Measurements from ENCODE around the gene MYOD1.

Gene MYOD1

DNA sequence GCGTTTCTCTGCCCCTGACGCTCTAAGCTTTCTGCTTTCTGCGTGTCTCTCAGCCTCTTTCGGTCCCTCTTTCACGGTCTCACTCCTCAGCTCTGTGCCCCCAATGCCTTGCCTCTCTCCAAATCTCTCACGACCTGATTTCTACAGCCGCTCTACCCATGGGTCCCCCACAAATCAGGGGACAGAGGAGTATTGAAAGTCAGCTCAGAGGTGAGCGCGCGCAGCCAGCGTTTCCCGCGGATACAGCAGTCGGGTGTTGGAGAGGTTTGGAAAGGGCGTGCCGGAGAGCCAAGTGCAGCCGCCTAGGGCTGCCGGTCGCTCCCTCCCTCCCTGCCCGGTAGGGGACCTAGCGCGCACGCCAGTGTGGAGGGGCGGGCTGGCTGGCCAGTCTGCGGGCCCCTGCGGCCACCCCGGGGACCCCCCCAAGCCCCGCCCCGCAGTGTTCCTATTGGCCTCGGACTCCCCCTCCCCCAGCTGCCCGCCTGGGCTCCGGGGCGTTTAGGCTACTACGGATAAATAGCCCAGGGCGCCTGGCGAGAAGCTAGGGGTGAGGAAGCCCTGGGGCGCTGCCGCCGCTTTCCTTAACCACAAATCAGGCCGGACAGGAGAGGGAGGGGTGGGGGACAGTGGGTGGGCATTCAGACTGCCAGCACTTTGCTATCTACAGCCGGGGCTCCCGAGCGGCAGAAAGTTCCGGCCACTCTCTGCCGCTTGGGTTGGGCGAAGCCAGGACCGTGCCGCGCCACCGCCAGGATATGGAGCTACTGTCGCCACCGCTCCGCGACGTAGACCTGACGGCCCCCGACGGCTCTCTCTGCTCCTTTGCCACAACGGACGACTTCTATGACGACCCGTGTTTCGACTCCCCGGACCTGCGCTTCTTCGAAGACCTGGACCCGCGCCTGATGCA is at the start of gene MYOD1:
MYOD1 (plus strand) TSS at position 544 of the 910 bp plus-strand sequence; CDS start at position 756, 212 bp downstream.
- DNase-seq (ENCODE audit: low read depth, low spot score): no peak

DNA sequence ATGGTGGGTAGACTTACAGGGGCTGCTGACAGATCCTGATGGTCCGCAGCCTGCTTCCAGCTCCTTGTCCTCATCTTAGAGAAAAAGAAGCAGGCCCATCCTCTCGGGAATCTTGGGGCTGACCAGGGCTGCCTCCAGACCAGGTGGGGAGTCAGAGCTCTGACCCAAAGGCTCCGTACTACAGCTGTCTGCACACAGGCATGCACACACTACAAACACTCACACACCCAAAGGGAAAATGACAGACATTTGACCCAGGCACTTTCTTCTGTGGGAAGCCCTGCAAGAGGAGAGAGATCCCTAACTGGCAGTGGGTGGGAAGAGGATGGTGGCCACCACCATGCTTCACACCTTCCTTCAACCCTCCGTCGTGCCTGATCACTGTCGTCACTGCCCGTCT is 46.9 kb upstream of the MYOD1 start:
- no peak for DNase-seq (ENCODE audit: low read depth, low spot score)

DNA sequence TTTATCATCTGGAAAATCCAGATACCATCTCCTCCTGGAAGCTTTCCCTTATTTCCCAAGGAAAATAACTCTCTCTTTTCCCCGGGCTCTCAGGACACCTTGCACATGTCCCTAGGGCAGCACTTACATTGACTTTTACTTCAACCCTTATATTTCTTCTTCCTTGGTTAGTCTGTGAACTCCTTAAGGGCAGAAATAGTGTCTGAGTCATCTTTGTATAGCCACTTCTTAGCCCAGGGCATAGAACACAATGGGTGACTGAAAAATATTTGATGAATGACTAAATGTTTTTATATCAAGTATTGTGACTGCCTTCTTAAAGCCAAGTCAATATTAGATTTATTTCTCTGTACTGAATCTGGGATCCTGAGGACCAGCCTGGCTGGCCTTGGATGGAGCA is 45.4 kb upstream of the MYOD1 start:
- no peak for DNase-seq (ENCODE audit: low read depth, low spot score)

DNA sequence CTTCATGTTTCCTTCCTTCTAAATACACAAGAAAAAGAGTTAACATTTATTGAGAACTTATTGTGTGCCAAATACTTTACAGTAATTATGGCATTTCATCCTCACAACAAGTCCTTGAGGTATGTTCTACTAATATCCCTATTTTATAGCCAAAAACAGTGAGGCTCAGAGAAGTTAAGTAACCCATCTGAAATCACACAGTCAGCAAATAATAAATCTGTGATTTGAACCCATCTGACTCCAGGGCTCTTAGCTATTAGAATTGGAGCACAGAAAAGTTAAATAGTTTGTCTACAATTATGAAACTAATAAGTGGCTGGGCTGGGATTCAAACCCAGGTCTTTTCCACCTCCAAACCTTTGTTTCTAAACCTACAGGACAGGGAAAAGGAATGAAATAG is 36.5 kb upstream of the MYOD1 start:
- DNase-seq (ENCODE audit: low read depth, low spot score): no peak

DNA sequence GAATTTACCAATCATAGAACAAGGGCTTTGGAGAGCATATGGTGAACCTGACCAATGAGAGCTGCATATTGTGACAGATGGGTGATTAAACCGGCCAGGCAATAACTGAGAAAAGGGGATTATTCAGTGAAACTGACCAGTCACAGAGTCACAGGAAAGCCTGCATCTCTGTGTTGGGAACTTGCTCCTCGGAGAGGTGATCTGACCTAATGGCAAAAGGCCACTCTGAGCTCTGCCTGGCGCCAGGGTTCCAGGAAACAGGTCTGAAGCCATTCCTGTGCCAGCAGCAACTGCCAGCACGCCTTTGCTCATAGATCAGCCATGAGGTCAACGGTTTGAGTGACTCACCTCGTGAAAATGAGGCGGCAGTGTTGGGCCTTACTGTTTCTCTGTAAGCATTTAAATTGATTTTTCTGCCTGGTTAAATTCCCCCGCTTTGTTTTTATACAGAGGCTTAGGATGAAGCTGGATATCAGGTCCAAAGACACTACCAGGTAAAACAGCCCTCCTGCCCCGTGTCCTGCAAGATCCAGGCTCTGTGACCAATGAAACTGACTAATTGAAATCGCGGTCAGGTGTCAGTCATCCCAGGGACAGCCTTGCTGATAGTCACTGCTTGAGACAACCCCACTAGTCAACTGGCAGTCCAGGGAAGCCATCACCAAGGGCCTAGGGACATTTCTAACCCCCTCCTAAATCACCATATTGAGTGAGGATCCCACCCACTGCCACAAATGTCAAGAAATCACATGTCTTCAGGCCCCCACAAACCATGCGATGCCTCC is 35.8 kb upstream of the MYOD1 start:
- DNase-seq (ENCODE audit: low read depth, low spot score): no peak

DNA sequence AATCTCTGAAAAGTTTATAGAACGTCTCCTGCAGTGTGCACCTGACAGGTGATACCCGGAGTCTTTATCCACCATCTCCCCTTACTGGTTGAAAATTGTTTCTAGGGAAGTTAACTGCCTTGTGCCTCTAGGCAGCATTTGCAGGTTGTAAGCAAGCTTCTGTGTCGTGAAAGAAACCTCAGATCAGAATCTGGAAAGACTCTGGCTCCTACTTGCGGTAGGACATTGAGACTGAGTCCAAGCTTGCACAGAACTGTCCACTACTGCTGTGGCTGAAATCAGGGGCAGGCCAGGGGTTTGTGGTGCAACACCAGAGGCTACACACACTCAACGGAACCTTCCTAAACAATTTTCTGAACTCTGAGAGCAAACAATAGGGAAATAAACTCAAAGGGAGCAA is 34.8 kb upstream of the MYOD1 start:
- no peak for DNase-seq (ENCODE audit: low read depth, low spot score)

DNA sequence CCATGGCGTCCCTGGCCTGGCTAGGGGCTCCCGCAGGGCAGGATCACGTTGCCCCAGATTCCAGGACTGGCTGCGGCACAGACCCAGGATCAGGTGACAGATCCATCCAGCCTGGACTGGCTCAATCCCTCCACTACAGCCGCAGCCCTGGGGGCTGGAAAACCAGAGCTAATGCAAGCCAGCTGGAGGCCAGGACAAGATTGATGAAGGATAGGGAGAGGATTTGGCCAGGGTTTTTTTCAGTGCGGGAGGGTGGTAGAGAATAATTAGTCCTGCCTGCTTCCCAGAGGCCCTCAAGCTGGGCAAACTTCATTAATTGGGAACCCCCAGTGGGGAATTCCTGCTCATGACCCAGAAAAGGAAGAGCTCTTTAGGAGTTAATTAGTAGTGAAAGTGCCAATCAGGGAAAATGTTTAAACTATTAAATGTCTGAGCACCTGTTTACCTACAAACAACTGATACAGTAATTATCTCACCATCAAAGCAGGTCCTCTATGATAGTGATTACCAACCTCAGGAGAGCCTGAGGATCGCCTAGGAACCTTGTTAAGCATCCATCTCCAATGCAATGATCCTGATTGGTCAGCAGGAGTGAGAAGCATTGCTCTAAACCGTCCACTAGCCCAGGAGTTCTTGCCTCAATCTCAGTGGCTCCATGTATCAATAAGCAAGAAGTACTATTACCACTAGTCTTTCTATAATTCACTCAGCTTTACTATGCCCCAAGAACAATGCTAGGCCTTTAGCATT is 33.0 kb upstream of the MYOD1 start:
- no peak for DNase-seq (ENCODE audit: low read depth, low spot score)

DNA sequence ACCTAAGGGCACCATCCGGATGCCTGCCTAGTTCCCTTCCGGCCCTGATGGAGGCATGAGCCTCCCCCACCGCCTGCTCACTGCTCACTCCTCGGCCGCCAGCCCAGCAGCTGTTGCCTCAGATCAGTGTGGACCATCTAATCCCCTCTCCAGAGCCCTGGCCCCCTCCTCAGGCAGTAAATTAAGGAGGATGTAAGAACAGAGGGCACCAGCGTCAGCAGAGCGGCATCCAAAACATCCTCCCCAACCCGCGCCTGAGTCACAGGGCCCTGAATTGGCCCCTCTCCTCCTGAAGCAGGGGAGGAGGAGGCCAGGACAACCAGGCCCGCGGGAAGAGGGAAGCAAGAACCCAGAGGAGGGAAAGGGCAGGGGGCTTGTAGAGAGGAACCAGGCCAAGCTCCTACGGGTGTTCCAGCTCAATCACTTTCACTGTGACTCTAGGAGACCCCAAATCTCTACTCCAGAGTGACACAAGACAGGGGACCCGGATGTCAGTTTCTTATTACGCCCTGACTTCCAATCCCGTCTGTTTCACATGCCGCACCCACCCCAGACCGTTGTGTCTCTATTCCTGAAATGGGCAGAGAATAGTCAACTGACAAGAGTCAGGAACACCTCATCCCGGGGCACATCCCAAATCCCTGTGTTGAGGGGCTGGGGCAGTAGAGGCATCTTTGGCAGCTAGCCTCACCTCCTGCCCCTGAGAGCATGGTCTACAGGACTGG is 31.3 kb upstream of the MYOD1 start:
- DNase-seq (ENCODE audit: low read depth, low spot score): no peak

DNA sequence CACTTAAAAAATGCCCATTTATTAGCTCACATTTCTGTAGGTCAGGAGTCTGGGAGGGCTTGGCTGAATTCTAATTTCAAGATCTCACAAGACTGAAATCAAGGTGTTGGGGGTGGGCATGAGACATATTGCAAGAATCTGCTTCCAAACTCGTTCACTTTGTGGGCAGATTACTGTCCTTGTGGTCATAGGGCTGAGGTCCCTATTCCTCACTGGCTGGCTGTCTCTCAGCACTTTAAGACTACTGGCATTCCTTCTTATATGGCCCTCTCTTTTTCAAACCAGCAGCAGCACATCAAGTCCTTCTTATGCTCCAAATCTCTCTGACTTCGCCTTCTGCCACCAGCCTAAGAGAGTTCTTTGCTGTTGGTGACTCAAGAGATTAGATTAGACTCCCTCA is 27.8 kb upstream of the MYOD1 start:
- no peak for DNase-seq (ENCODE audit: low read depth, low spot score)

DNA sequence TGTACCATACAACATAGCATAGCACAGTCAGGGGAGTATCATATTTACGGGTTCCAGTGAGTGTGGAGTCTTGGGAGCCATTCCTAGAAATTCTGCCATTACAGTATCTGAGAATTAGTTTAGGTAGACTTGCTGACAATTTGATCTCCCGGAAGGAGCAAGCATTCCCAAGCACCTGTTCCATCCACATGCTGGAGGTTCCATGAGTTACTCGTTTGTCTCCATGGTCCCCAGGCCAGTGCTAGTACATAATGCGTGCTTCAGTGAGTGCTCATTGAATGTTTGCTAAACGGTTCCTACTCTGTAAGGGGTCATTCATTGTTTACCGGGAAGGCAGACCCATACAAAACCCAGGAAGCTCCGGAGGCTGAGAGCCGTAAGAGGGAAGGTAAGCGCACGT is 27.4 kb upstream of the MYOD1 start:
- no peak for DNase-seq (ENCODE audit: low read depth, low spot score)

DNA sequence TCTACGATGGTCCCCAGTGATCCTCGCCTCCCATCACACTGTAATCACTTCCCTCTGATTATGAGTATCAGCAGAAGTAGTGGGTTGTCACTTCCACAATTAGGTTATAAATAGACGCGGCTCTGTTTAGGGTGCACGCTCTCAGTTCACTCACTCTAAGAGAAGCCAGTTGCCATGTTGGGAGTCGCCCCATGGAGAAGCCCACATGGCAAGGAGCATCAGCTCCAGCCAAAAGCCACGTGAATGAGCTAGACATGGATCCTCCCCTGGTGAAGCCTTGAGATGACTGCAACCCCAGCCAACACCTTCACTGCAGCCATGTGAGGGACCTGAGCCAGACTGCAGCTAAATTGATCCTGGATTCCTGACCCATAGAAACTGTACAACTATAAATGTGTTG is 26.4 kb upstream of the MYOD1 start:
- DNase-seq (ENCODE audit: low read depth, low spot score): no peak

DNA sequence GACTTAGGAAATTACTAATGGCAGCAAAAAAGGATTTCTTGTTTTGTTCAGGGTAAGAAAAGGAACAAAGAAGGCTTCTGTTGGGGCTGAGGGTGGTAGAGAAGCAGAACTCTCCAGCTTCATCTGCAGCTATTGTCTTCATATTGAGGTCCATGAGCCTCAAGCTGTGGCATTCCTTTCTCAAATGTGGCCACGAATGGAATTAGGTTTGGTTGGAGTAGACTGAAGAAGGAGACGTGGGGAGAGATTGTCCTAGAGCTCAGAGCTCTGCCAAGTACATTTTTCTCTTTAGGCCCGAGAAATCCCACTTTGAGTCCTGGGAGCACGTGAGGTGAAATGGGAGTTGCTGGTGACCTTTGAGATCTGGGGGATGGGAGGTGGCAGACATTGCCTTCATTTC is 25.8 kb upstream of the MYOD1 start:
- no peak for DNase-seq (ENCODE audit: low read depth, low spot score)

DNA sequence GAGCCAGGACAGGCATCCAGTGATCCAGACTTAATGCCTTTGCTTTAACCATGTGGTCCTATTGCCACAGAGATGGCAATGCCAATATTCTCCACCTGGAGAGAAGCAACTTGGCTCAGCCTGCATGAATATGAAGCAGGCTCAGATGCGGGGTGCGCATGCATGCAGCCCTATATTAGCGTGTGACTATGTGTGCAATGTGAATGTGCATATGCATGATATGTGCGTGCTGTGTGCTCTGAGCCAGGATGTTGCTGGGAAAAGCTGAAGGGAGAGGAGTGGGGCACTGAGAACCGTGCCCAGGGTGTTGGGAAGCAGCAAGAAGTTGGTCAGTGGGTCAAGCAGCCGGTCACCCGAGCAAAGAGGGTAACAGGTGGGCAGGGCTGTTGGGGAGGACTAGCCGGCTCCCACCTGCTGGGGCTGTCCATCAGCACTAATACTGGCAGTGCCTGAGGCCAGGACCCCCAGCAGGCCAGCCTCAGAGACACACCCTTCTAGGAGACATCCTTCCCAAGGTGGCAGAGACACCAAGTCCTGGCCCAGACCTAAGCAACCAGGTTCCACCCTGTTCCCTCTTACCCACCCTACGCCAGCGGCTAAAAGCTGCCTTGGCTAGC is 24.8 kb upstream of the MYOD1 start:
- no peak for DNase-seq (ENCODE audit: low read depth, low spot score)

DNA sequence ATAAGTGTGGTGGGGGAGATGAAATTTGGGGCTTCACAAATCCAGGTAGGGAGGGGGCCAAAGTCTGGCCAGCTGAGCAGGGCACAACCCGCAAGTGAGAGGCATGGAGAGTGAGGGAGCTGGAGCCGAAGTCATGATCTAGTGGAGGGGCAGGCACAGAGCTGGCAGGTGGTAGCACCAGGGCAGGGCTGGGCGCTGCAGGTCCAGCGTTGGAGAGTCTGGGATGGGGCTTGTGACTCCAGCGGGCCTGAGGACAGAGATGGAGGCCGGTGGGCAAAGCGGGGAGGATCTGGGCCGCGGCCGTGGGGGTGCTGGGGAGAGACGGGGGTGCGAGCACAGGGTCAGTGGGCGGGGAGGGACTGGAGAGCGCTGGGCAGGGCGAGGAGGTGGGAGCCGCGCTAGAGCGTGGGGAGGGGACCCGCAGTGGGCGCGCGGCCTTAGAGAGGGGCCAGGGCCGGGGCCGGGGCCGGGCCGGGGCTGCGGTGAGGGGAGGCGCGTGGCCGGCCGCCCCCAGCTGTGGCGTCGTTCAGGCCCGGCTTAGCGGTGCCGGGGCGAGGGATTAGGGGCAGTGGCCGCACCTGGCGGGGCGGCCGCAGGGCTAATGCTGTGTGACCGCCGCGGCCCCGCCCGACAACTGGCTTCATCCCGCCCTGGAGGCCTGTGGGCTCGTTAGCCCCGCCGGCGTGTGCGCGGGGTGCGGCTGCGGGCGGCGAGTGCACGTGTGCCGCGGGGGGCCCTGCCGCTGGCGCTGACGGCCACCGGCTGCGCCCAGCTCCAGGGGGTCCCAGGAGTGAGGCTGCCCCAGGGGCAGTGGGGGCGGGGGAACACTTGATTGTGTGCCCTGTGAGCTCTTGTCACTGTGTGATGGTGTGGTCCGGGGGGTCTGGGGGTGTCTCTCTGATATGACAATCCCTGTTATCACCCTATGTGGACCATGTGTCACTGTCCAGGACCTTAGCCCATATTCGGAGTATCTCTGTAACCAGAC is 23.6 kb upstream of the MYOD1 start:
- no peak for DNase-seq (ENCODE audit: low read depth, low spot score)

DNA sequence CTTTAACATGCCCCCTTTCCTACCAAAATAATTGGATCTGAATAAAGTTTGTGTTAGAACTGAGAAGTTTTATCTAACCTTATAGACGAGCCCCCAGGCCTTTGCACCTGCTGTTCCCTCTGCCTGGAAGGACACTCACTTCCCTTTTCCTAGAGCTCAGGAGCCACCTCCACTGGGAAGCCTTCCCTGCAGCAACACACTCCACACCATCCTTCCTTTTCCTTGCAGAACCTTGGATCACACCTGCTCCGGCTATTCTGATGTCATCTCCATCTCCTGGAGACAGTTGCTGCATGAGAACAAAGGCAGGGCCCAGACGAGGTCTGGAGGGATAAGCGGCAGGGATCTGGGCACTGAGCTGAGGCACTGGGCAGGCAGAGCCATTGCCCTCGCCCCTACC is 22.6 kb upstream of the MYOD1 start:
- no peak for DNase-seq (ENCODE audit: low read depth, low spot score)

DNA sequence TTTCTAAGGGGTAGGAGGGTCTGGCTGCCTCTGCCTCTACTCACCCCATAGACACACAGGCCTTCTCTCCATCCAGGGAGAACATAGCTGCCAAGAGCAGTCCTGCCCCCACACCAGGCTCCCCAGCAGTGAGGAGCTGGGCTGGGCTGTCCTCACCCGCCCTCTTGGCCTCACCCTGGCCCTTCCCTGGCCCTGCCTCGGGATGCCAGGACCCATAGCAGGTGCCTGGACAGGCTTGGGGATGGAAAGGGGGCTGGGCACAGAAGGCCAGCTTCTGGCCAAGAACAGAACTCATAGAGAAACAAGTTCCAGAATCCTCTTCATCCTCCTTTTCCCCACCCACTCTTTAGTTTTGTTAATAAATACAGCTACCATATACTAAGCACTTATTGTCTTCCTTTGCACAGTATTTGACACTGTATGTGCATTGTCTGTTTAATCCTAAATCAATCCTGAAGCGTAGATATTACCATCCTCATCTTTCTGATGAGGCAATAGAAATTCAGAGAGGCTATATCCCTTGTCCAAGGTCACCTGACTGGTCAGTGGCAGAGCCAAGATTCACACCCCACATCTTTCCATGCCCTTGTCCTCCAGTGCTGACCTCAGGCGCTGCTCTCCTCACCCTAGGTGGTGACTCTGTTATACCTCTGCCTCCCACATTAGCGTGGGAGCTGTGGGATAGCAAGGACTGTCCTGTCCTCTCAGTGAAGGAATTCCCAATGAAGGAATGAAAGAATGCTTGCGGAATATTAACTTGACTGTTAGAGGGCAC is 22.0 kb upstream of the MYOD1 start:
- DNase-seq (ENCODE audit: low read depth, low spot score): no peak

DNA sequence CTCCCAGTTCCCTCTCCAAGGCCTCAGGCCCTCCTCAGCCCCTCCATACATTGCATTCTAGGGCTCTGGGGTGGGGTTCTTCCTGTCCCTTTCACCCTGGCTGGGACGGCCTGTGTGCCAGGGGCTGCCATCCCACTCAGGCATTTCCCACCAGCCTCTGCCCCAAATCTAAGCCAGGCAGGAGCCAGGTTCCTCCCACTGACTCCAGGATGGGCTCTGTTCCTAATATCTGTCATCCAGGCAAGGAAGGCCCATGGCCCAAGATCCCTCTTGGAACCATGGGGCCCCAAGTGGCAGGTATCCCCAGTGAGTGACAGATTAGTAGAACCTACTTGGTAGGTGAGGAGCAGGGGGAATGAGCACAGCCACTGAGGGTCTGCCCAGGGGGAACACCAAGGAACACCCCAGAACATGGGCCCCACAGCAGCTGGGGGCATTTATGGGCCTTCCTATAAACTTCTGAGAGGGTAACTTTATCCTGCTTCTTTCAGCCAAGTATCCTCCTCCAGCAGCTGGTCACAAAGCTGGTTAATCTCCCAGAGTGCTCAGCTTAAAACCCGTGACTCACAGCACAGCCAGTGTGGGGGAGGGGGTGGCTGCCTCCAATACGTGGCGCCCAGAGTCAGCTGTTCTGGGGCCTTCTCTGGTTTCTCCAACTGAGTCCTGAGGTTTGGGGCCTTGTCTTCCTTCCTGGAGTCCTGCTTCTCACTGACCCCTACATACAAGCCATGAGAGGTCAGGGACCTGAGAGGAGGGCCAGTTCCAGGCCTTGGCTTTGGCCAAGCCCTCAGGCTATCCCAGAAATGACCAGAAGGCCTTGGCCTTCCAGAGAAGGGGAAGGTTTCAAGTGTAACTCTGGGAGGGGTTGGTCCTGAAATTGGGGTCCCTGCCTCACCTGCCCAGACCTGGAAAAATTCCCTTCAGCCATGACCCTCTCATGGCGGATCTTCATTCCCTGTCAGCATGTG is 19.9 kb upstream of the MYOD1 start:
- DNase-seq (ENCODE audit: low read depth, low spot score): no peak

DNA sequence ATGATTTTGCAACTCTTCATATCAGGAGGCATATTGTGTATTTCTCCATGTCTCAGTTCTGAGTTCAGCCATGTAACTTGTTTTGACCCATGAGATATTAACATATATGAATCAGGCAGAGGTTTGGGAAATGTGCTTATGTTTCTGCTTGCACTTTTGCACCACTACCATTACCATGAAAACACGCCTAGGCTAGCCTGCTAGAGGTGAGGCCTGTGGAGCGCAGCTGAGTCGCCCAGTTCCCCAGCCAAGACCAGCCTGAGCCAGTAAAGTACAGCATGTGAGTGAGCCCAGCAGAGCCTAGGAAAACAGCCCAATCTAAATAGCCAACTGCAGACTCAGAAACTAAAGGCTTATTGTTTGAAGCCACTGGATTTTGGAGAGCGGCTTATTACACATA is 18.4 kb upstream of the MYOD1 start:
- no peak for DNase-seq (ENCODE audit: low read depth, low spot score)
